Measurements from ENCODE around the gene SEC11C.
"Not testable (repeated sequence)": the region's sequence is repeated elsewhere in the genome, so short reads cannot be mapped to it uniquely, and the experiment has no call there.

Gene SEC11C

GRCh38 chr18:59139615-59140301 is at the start of gene SEC11C:
TSS of gene SEC11C (plus strand) at chr18:59139884. CDS start at chr18:59139949, 65 bp downstream.
- DNase-seq: peak; percentile 30 to 98 (median 95)

DNA sequence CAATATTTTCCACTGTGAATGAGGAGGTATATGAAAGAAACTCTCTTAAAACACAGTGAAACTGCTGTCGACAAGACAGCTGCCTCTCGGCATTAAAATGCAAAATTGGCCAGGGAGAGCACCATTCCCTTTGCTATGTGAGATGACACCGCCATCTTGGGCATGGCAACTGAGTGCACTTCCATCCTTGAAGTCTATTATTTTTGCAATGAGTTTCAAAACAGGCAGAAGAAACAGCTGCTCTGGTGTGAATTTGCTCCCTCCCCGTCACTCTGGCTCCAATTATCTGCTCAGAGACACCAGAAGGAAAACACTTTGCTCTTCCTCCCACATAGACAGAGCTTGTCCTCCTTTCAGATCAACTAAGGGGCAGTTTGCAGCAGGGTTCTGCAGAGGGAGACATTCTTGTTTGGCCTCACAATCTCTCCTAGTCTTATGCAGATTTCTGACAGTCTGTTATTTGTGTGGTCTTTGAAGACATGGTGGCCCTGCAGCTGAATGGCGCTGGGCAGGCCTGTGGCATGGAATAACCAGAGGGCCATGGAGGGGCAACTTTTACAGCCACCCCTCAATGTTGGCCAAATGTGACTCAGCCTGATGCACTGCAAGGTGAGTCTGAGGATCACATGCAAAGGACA is 48.6 kb upstream of the SEC11C start:
- no peak for DNase-seq

DNA sequence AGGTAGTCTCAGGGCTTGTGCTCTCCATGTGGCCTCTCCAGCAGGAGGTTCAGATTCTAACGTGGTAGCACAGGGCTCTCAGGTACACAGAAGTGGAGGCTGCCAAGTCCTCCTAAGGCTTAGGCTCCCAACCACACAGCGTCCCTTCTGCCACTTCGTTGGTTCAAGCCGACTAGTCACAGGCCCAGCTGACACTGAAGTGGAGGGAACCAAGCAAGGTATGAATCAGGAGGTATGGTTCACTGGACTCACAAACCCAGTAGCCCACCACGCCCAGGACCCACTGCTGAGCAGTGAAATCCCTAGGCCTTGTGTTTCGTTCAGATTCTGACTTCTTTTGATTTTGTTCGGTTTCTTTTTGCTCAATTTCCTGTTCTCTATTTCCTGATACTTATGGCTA is 46.0 kb upstream of the SEC11C start:
- DNase-seq: no peak

DNA sequence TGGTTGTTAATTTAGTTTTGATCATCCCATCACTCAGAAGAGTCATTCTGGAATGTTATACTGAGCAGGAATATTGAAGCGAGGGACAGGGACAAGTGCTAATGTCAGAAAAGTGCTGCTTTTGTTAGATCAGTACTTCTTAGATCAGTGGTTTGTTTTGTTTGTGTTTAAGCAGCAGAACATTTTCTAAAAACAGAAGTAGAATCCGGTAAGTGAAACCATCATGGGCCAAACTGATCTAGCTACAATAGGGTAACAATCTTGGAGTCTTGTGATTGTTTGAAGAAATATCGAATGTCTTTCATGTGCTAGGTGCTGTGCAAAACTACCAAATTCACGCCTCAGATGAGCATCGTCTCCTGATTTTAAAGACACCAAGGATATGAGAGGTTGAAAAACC is 45.1 kb upstream of the SEC11C start:
- no peak for DNase-seq

DNA sequence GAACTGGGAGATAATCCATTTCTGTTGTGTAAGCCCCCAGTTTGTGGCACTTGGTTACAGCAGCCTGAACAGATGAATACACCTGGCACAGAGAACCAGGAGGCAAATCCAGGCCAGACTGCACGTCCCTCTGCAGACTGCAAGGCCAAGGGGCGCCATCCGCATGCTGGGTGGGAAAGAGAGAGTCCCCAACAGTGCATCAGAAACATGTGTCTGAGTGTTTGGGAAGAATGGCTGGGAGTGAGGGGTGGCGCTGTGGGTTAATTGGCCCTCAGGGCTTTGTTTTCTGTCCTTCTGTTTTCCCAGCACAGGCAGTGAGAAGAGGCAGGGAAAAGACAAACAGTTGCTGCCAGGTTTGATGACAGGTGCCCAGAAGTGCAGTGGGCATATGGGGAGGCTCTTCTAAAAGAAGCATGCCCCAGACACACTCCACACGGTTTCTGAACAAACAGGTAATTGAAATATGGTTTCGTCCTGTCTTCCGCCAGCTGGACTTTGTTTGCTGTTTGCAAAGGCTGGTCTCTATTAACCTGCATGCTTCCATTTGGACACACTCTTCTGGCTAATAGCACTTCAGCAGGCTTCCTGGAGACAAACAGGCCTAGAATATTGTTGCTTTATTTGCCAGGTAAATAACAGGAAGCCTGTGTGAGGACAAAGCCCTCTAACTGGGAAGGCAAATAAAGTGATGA is 43.4 kb upstream of the SEC11C start:
- DNase-seq: no peak

DNA sequence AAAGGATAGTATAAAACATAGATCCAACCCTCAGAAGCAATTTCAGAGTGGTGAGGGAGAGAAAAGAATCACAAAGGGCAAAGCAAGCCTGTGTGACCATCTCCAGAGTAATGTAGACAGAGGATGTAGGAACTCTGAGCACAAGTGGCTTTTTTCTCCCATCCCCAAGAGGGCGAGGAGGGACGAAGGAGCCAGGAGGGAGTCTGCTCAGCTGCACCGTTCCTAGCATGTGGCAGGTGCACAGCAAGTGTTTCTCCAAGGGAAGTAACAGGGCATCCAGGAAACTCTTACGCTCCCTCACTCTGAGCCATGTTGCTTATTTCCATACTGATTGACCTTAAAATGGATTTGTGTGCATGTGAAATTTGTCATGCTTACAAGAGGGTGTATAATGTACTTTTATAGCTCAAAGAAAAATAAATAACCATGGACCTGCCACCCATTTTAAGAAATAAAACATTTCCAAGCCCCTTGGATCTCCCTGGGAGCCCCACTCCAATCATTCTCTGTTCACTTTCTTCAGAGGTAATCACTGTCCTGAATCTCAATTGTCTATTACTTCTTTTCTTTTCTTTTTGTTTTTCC is 37.8 kb upstream of the SEC11C start:
- no peak for DNase-seq

- no peak for DNase-seq
Observed at GRCh38 chr18:59109375-59109774, 30.3 kb upstream of the SEC11C start.

DNA sequence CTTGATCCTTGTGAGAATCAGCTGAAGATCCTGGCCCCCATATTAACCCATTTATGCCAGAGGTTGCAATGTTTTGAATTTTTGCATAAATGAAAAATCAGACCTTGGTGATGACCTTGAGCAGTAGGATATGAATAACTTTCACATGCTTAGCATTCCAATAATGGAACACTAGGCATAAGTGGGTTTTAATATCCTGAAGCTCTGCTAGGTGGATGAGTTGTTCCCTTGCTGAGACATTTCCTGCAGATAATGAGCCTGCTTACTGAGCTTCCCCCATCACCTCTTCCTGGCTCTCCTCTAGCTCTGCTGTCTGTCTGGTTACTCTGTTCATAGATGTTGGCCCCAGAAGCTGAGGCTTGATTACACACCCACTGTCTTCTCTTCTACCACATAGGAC is 25.5 kb upstream of the SEC11C start:
- no peak for DNase-seq

DNA sequence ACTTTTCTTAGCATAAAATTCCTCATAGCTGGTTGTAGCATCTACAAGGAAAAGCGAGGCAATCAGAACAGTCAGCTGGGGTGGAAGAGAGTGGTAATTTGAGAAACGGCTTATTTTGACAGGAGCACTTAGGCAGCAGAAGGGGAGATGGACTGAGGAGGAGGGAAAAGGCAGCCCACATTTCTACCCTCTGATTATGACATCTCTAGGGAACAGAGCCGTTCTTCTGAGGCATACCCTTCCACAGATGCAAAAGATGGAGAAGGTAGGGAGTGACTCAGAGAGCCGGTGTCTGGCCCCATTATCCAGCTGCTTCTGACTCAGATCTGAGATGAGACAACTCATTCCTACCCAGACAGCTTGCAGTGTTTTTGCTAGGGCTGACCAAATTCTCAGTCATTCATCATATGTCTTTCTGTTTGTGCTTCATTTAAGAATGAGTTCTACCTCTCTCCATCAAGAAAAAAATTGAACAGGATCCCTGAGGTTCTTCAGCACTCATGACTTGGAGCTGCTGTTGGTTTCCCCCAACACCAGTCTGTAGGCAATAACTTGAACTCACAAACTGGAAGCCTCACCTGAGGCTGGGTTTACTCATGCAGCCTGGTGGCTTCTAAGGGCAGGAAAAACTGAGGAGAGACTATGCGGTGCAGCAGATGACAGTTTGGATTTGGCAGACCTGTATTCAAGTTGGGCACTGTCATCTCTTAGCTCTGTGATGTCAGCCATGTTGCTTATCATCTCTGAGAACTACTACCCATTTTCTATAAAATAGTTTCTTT is 15.9 kb upstream of the SEC11C start:
- DNase-seq: peak in 7 of 56 donors; percentile 3 to 39 (median 18)

DNA sequence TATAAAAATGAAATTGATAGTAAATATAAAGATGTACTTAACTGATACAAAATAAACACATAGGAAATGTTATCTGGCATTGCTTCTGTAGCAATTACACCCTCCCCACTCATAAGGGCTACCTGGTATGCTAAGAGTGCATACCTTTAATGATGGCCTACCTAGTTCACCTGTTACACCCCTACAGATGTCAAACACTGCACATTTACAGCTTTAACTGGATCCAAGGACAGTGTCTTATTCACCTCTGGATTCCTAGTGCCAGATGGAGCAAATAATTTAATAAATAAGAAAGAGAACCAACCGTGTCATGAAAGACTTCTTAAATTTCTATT is 15.3 kb upstream of the SEC11C start:
- no peak for DNase-seq

GRCh38 chr18:59127047-59127446 is 12.6 kb upstream of the SEC11C start:
- DNase-seq: no peak

GRCh38 chr18:59129951-59130703 is 9.6 kb upstream of the SEC11C start:
- DNase-seq: no peak

DNA sequence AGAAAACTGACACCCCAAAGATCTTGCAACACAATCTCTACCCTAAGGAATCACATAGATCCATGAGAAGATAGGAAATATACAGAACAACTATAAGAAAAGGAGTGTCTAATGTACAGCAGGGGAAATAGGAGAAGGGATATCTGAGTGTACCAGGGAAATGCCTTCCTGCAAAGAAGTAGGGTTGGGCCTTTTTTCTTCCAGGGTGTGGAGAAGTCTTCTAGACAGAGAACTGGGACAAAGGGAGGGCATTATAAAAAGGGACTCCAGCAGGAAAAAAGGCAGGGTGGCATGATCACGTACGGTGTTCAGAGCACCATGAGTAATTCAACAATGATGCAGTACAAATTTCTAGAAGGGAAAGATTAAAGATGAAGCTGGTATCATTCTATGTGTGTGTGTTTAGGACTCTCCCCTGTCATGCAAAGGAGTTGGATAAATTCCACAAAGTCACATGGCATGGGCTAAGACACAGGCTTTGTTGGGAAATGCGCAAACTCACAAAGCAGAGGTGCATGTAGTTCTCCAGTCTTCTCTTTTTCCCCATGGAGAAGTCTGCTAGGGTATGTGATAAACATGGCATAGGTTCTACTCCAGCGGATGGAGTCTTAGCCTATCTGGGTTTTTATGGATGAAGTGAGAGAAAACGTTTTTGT is 6.7 kb upstream of the SEC11C start:
- no peak for DNase-seq

DNA sequence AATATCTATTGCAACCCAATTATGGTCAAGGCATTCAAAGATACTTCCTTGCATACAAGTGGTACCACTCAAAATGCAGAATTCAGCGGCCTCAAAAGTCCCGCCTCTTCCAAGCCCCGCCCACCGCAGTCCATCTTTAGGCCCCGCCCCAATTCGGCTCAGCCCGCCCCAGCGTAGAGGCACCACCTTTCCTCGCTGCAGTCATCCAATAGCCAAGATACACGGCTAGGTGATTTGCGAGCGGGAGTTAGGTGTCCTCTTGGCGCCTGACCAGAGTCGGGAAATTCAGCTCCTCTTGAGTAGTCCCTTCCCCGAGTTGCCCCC is 431 bp upstream of the SEC11C start:
- peak in 44 of 56 donors; percentile 66 to 98 (median 89) for DNase-seq

DNA sequence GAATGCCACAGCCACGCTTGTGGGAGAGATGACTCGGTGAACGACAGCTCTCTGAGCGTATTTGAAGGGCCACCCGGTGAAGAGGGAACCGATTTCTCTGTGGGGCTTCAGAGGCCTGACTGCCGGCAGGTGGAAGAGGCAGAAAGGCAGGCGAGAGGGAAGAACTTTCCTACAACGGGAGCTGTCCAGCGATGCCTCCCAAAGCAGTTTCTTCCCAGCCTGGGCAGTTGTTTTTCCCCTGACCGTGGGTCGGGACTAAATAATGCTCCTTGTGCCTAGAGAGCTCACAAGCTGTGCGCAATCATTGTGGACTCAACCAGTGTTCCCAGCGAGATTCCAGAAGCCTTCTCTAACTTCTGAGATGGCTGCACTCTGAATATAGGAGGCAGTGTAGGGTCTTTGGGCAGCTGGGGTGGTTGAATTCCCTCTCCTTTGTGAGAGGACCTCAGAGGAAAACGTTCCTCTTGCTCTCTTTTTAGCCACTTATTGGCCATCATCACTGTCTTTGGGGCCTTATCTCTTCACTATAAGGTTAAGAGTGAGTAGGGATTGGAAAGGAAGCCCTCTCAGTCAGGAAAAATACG is 710 bp downstream of the SEC11C start:
- peak in 18 of 56 donors; percentile 6 to 65 (median 35) for DNase-seq

DNA sequence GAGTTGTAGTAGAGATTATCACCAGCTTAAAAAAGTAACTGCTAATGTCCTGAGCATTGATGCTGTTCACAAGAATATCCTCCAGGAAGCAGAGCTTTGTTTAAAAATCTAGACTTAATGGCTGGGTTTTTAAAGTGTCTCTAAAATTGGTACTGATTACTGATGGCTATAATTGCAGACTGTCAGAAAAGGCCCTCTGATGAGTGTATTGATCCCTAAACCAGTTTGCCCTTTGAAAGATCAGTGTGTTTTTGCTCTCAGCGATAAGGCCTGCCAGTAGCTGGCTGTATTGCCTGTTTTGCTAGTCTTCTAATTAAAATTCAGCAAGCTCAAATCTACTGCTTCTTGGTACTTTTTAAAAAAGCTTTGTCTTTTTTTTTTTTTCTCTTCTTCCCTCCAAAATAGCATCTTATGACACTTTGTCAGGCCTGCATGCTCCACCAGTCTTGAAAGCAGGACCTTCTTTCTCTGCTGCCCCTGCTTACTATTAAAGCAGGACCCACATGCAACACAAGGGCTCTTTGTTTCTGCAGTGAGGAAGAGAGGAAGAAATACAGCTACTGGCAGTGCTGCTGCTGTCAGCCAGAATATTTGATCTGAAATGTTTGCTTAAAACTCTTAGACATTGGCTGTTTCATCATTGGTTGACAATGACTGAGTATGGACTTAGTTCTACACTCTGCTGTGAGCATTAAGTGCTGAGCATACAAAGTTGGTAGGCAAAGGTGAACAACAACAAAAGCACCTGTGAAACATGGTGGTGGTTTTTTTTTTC is 1.8 kb downstream of the SEC11C start:
- peak in 20 of 56 donors; percentile 4 to 62 (median 22) for DNase-seq

- DNase-seq: no peak
Observed at GRCh38 chr18:59142274-59142673, 2.6 kb downstream of the SEC11C start.

DNA sequence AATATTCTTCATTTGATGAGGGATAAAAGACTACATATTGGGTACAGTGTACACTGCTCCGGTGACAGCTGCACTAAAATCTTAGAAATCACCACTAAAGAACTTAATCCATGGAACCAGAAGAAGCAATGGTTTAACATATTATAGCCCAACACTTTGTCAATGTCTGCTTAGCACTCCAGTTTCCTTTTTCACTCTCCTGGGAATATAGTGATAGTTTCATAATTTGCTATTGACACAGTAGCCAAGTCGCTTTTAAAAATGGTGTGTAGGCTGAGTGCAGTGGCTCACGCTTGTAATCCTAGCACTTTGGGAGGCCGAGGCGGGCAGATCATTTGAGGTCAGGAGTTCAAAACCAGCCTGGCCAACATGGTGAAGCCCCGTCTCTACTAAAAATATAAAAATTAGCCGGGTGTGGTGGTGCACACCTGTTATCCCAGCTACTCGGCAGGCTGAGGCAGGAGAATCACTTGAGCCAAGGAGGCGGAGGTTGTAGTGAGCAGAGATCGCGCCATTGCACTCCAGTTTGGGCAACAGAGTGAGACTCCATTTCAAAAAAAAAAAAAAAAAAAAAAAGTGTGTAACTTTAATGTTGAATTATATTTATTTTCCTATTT is 3.2 kb downstream of the SEC11C start:
- DNase-seq: not testable (repeated sequence)

GRCh38 chr18:59143441-59143840 is 3.8 kb downstream of the SEC11C start:
- DNase-seq: no peak

Data from amygdala (tissue), 56 donors.